A673 (cell line): Measurements from ENCODE around the gene PARP9. TPM values are rescaled to one million over a fixed set of nuclear protein-coding genes. Genes with fewer than 3 reads are reported as not detected.

Source experiments
- BruUV-seq: library from RNA; stranded (reverse); fragments of 400-500 nt; replicated peaks from 2 replicates; lab custom pipeline; 2021; lab: Mats Ljungman, UMichigan
- CTCF ChIA-PET: fragments of 300-600 bp; sonication (Branson Sonifier 250); formaldehyde crosslinking; loops from one replicate; lab custom pipeline; 2022; ENCODE audit warnings: antibody characterized with exemption; lab: Charles Lee
- POLR2A ChIA-PET: fragments of 300-600 bp; sonication (Branson Sonifier 250); formaldehyde crosslinking; loops from one replicate; lab custom pipeline; 2022; ENCODE audit warnings: antibody characterized with exemption; ENCODE audit not compliant: low non-redundant PET; lab: Charles Lee
- DNase-seq: peaks from one replicate; pipeline ENCODE4 v3.0.0-alpha.2; 2015; ENCODE audit warnings: low spot score
- H3K27ac ChIP-seq: fragments of 200-600 bp; sonication (generic); 2 replicates; pipeline ENCODE4 v1.5.1; 2016; ENCODE audit warnings: mixed run types, low read depth, mild to moderate bottlenecking, mixed read lengths, antibody characterized with exemption, low read length; ENCODE audit not compliant: poor library complexity, severe bottlenecking
- H3K27me3 ChIP-seq: fragments of 200-600 bp; sonication (generic); replicated peaks from 2 replicates; pipeline ENCODE4 v1.6.1; 2017; ENCODE audit warnings: mixed run types, low read depth, mild to moderate bottlenecking, mixed read lengths, antibody characterized with exemption, low read length; ENCODE audit not compliant: insufficient read depth, poor library complexity
- H3K36me3 ChIP-seq: fragments of 200-600 bp; sonication (generic); 2 replicates; pipeline ENCODE4 v1.6.1; 2016; ENCODE audit warnings: mixed run types, mild to moderate bottlenecking, mixed read lengths, antibody characterized with exemption, low read length; ENCODE audit not compliant: insufficient read depth, poor library complexity, severe bottlenecking
- H3K4me1 ChIP-seq: fragments of 200-600 bp; sonication (generic); 2 replicates; pipeline ENCODE4 v1.6.1; 2017; ENCODE audit warnings: mixed run types, mild to moderate bottlenecking, mixed read lengths, antibody characterized with exemption, low read length; ENCODE audit not compliant: insufficient read depth, poor library complexity, severe bottlenecking
- H3K4me3 ChIP-seq: fragments of 200-600 bp; sonication (generic); 2 replicates; pipeline ENCODE4 v1.5.1; 2016; ENCODE audit warnings: low read depth, mixed run types, mild to moderate bottlenecking, mixed read lengths, low read length; ENCODE audit not compliant: poor library complexity, severe bottlenecking
- H3K9me3 ChIP-seq: fragments of 200-600 bp; sonication (generic); 2 replicates; pipeline ENCODE4 v1.6.1; 2016; ENCODE audit warnings: mixed run types, low read depth, mild to moderate bottlenecking, mixed read lengths, antibody characterized with exemption, low read length; ENCODE audit not compliant: poor library complexity, severe bottlenecking
- EZH2 ChIP-seq: fragments of 200-600 bp; sonication (generic); IDR thresholded peaks from 2 replicates; pipeline ENCODE4 v1.6.1; 2017; ENCODE audit warnings: borderline replicate concordance, low read depth, mild to moderate bottlenecking, mixed read lengths, antibody characterized with exemption, low read length; ENCODE audit not compliant: poor library complexity, severe bottlenecking
- intact Hi-C: fragments of 100-400 bp; cut with micrococcal nuclease; formaldehyde crosslinking; loops from one replicate; pipeline ENCODE4 v1.10.0; 2022; ENCODE audit not compliant: unreplicated experiment
- total RNA-seq: library from RNA; stranded (reverse); gene quantifications from 2 replicates; pipeline ENCODE4 v1.2.3, GENCODE V29; 2021
- TF ChIP-seq, protein P1 (sequence below): fragments of 300-800, 200-600 bp; sonication (generic); conservative IDR thresholded peaks from 2 replicates; pipeline ENCODE4 v1.5.1; 2017; ENCODE audit warnings: low read depth, mild to moderate bottlenecking, antibody characterized with exemption, low read length, moderate library complexity, mixed read lengths

The PARP9 gene
- total RNA-seq, 1 experiment from 2014 or later, result 10.6 TPM

DNA sequence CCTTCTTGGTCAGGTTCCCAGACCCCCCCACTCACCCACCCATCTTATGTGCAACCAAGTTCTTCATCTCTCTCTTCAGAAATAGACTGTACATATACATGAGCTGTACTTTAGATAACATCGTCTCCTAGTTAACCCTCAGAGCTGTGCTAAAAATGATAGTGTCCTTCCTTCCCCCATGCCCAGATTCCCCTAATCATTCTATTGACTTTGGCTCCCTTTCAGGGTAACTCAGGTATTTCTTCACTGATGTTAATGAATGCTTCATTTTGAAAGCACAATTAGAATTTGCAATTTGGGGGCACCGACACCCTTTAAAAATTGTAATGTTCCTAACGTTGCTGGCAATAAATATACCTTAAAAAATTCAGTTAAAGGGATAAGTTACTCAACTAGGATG is 10.9 kb downstream of the PARP9 start:
- TF ChIP-seq, protein P1, sequence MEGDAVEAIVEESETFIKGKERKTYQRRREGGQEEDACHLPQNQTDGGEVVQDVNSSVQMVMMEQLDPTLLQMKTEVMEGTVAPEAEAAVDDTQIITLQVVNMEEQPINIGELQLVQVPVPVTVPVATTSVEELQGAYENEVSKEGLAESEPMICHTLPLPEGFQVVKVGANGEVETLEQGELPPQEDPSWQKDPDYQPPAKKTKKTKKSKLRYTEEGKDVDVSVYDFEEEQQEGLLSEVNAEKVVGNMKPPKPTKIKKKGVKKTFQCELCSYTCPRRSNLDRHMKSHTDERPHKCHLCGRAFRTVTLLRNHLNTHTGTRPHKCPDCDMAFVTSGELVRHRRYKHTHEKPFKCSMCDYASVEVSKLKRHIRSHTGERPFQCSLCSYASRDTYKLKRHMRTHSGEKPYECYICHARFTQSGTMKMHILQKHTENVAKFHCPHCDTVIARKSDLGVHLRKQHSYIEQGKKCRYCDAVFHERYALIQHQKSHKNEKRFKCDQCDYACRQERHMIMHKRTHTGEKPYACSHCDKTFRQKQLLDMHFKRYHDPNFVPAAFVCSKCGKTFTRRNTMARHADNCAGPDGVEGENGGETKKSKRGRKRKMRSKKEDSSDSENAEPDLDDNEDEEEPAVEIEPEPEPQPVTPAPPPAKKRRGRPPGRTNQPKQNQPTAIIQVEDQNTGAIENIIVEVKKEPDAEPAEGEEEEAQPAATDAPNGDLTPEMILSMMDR, result no peak
- TF ChIP-seq EZH2, result no peak
- ChIA-PET CTCF (no interaction called here), POLR2A (no interaction called here)
- H3K36me3 ChIP-seq, result no peaks in the 10 kb centered on the region
- intact Hi-C loops, result no loop called here
- H3K4me3 ChIP-seq, result no peak overlapping the region
- H3K27me3 ChIP-seq, result no peaks in the 10 kb centered on the region
- no peak overlapping the region for H3K27ac ChIP-seq
- BruUV-seq, result no TSS peak
- no peaks in the 10 kb centered on the region for H3K9me3 ChIP-seq
- H3K4me1 ChIP-seq, result no peaks in the 10 kb centered on the region
- DNase-seq, result no peak

DNA sequence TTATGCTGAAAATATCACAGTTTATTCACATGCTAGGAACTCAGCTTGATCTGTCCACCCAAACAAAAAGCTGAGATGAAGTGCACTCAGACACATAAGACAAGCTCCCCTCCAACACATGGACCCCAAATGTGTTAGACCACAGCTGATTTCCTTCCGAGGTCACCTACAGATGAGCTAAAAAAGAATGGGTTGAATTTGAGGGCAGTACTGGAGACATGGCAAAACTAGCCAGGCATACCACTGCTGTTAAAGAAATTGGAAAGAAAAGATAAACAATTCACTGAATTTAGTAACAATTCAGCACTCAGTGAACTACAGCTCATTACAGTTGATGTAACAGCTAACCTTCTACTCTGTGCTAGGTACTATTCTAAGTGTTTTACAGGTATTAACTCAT is 15.5 kb downstream of the PARP9 start:
- no peaks in the 10 kb centered on the region for H3K27me3 ChIP-seq
- no peaks in the 10 kb centered on the region for H3K4me1 ChIP-seq
- no TSS peak for BruUV-seq
- ChIA-PET POLR2A (no interaction called here), CTCF (interaction anchor here (0.6 kb wide), 1 partner anchor 93 kb away, joined by 5 read pairs; no protein-coding TSS in a partner anchor)
- TF ChIP-seq, protein P1, result no peak
- no peak for TF ChIP-seq EZH2
- H3K27ac ChIP-seq, result no peak overlapping the region
- no peaks in the 10 kb centered on the region for H3K9me3 ChIP-seq
- no peak for DNase-seq
- intact Hi-C loops, result no loop called here
- no peaks in the 10 kb centered on the region for H3K36me3 ChIP-seq
- no peak overlapping the region for H3K4me3 ChIP-seq

DNA sequence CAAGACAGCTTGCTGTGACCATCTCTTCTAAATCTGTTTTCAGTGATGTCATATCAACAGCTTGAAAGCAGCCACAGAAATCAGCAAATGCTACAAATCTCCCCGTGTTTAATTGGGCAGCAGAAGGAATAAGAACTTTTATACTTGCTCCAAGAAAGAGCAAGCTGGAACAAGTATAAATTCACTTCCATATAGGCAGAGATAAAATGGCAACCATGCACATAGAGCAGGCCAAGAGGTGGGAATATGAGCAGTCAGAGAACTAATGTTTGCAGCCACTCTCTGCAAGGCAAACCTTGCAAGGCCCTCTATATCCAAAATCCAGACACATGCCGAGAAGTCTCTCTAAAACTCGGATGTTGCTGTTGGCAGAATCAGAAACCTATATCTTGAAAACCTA is 16.0 kb downstream of the PARP9 start:
- Histone ChIP-seq H3K36me3 (no peaks in the 10 kb centered on the region), H3K4me3 (no peak overlapping the region), H3K27me3 (no peaks in the 10 kb centered on the region), H3K9me3 (no peaks in the 10 kb centered on the region), H3K4me1 (no peaks in the 10 kb centered on the region), H3K27ac (no peak overlapping the region)
- no TSS peak for BruUV-seq
- no peak for DNase-seq
- TF ChIP-seq, protein P1, result no peak
- no peak for TF ChIP-seq EZH2
- ChIA-PET POLR2A (no interaction called here), CTCF (no interaction called here)
- intact Hi-C loops, result no loop called here
